MM.1S (cell line): ENCODE measurements around the gene RCSD1.

Experiments
- DNase-seq: peaks from one replicate; pipeline ENCODE4 v3.0.0-alpha.2; 2015
- H2AFZ ChIP-seq: fragments of 300-600 bp; sonication (generic); 2 replicates; pipeline ENCODE4 v1.6.0; 2016; ENCODE audit warnings: antibody characterized with exemption, low read length
- H3F3A ChIP-seq: fragments of 300-600 bp; sonication (generic); 2 replicates; pipeline ENCODE4 v1.6.1; 2016; ENCODE audit warnings: mild to moderate bottlenecking, antibody characterized with exemption, low read length, moderate library complexity, mixed read lengths; ENCODE audit not compliant: insufficient read depth
- H3K27ac ChIP-seq: fragments of 300-600 bp; sonication (generic); 2 replicates; pipeline ENCODE4 v1.5.1; 2016; ENCODE audit warnings: mild to moderate bottlenecking, low read length
- H3K27me3 ChIP-seq: fragments of 300-600 bp; sonication (generic); replicated peaks from 2 replicates; pipeline ENCODE4 v1.6.0; 2016; ENCODE audit warnings: low read length; ENCODE audit not compliant: insufficient read depth
- H3K36me3 ChIP-seq: fragments of 300-600 bp; sonication (generic); replicated peaks from 2 replicates; pipeline ENCODE4 v1.6.1; 2016; ENCODE audit warnings: mild to moderate bottlenecking, low read length, mixed read lengths; ENCODE audit not compliant: insufficient read depth
- H3K4me1 ChIP-seq: fragments of 300-600 bp; sonication (generic); 2 replicates; pipeline ENCODE4 v1.6.1; 2016; ENCODE audit warnings: low read length, mixed read lengths
- H3K4me2 ChIP-seq: fragments of 300-600 bp; sonication (generic); 2 replicates; pipeline ENCODE4 v1.6.0; 2016; ENCODE audit warnings: low read depth, low read length
- H3K4me3 ChIP-seq: fragments of 300-600 bp; sonication (generic); 2 replicates; pipeline ENCODE4 v1.5.1; 2016; ENCODE audit warnings: low read length, mixed read lengths
- H3K79me2 ChIP-seq: fragments of 300-600 bp; sonication (generic); 2 replicates; pipeline ENCODE4 v1.6.1; 2016; ENCODE audit warnings: mixed run types, low read length, mixed read lengths
- H3K9ac ChIP-seq: fragments of 300-600 bp; sonication (generic); 2 replicates; pipeline ENCODE4 v1.6.1; 2016; ENCODE audit warnings: low read length, mixed read lengths
- H3K9me2 ChIP-seq: fragments of 300-600 bp; sonication (generic); replicated peaks from 2 replicates; pipeline ENCODE4 v1.6.1; 2016; ENCODE audit warnings: mild to moderate bottlenecking, low read length, mixed read lengths; ENCODE audit not compliant: insufficient read depth
- H3K9me3 ChIP-seq: fragments of 300-600 bp; sonication (generic); replicated peaks from 2 replicates; pipeline ENCODE4 v1.6.1; 2016; ENCODE audit warnings: mild to moderate bottlenecking, low read length, mixed read lengths; ENCODE audit not compliant: insufficient read depth
- H4K20me1 ChIP-seq: fragments of 300-600 bp; sonication (generic); 2 replicates; pipeline ENCODE4 v1.6.1; 2016; ENCODE audit warnings: mild to moderate bottlenecking, low read length, moderate library complexity, mixed read lengths; ENCODE audit not compliant: insufficient read depth
- EZH2 ChIP-seq: fragments of 300-600 bp; sonication (generic); optimal IDR thresholded peaks from 2 replicates; pipeline ENCODE3; 2017; ENCODE audit warnings: low read depth, mild to moderate bottlenecking, antibody characterized with exemption, low read length, mixed read lengths
- EZH2phosphoT487 ChIP-seq: fragments of 300-600 bp; sonication (generic); IDR thresholded peaks from 2 replicates; pipeline ENCODE4 v1.6.1; 2018; ENCODE audit warnings: antibody characterized with exemption, low read length
- TF ChIP-seq, protein P1 (sequence below): fragments of 300-600 bp; sonication (generic); IDR thresholded peaks from 2 replicates; pipeline ENCODE4 v1.5.1; 2016; ENCODE audit warnings: antibody characterized with exemption, low read length, mixed read lengths

The RCSD1 gene, protein sequence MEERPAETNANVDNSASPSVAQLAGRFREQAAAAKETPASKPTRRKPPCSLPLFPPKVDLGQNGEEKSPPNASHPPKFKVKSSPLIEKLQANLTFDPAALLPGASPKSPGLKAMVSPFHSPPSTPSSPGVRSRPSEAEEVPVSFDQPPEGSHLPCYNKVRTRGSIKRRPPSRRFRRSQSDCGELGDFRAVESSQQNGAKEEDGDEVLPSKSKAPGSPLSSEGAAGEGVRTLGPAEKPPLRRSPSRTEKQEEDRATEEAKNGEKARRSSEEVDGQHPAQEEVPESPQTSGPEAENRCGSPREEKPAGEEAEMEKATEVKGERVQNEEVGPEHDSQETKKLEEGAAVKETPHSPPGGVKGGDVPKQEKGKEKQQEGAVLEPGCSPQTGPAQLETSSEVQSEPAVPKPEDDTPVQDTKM

GRCh38 chr1:167629681-167630567 lies at the start of gene RCSD1:
Gene RCSD1 (plus strand): TSS chr1:167630232. CDS start chr1:167630424, 192 bp downstream.
- Histone ChIP-seq H3K9me2 (no peaks in the 10 kb centered on the region), H2AFZ (peak within 1 kb of the TSS; percentile 70), H3K79me2 (peaks cover 52% of the 10 kb centered on the region), H3K9ac (peak within 1 kb of the TSS; percentile 91), H3K9me3 (no peaks in the 10 kb centered on the region), H3K4me1 (peaks cover 54% of the 10 kb centered on the region), H3K27me3 (no peaks in the 10 kb centered on the region), H3K4me3 (peak within 1 kb of the TSS; percentile 83), H3K27ac (peak within 1 kb of the TSS; percentile 91), H3K4me2 (peak within 1 kb of the TSS; percentile 90), H3K36me3 (0 out of 2 replicates have a peak, but pooled peaks cover 4% of the 10 kb centered on the region), H4K20me1 (no peaks in the 10 kb centered on the region), H3F3A (peaks cover 40% of the 10 kb centered on the region)
- TF ChIP-seq EZH2 (no peak), EZH2phosphoT487 (no peak)
- TF ChIP-seq, protein P1, sequence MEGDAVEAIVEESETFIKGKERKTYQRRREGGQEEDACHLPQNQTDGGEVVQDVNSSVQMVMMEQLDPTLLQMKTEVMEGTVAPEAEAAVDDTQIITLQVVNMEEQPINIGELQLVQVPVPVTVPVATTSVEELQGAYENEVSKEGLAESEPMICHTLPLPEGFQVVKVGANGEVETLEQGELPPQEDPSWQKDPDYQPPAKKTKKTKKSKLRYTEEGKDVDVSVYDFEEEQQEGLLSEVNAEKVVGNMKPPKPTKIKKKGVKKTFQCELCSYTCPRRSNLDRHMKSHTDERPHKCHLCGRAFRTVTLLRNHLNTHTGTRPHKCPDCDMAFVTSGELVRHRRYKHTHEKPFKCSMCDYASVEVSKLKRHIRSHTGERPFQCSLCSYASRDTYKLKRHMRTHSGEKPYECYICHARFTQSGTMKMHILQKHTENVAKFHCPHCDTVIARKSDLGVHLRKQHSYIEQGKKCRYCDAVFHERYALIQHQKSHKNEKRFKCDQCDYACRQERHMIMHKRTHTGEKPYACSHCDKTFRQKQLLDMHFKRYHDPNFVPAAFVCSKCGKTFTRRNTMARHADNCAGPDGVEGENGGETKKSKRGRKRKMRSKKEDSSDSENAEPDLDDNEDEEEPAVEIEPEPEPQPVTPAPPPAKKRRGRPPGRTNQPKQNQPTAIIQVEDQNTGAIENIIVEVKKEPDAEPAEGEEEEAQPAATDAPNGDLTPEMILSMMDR: no peak
- DNase-seq: peak; percentile 82

GRCh38 chr1:167582064-167582463 lies 48.0 kb upstream of the RCSD1 start:
- Histone ChIP-seq H3K27me3 (no peaks in the 10 kb centered on the region), H3K4me2 (no peak overlapping the region), H2AFZ (no peak overlapping the region), H3F3A (no peaks in the 10 kb centered on the region), H4K20me1 (no peaks in the 10 kb centered on the region), H3K9me3 (no peaks in the 10 kb centered on the region), H3K9ac (no peak overlapping the region), H3K79me2 (no peaks in the 10 kb centered on the region), H3K36me3 (no peaks in the 10 kb centered on the region), H3K9me2 (no peaks in the 10 kb centered on the region), H3K4me1 (no peaks in the 10 kb centered on the region), H3K27ac (no peak overlapping the region), H3K4me3 (no peak overlapping the region)
- TF ChIP-seq, protein P1: no peak
- TF ChIP-seq EZH2 (no peak), EZH2phosphoT487 (no peak)
- no peak for DNase-seq

DNA sequence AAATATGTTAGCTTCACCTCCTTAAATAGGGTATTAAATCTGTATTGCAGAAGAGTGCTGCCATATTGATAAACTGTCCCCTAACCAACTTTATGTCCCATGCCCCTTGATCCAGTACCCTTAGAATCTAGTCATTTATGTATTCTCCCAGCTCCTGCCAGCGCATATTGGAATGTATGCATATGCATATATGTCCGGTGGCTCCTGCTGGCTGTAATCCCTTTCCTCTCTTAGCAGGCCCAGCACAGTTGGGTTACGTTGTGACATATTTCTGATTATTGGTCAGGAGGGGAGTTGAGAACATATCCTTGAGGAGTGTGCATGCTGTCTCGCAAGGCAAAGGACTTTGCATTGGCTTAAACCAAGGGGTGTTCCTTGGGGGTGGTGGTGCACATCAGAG lies 47.3 kb upstream of the RCSD1 start:
- Histone ChIP-seq H3K27ac (no peak overlapping the region), H3K36me3 (no peaks in the 10 kb centered on the region), H3K4me2 (no peak overlapping the region), H3K27me3 (no peaks in the 10 kb centered on the region), H3K9ac (no peak overlapping the region), H3K9me2 (no peaks in the 10 kb centered on the region), H4K20me1 (no peaks in the 10 kb centered on the region), H3K79me2 (no peaks in the 10 kb centered on the region), H3K4me3 (no peak overlapping the region), H3K4me1 (no peaks in the 10 kb centered on the region), H2AFZ (no peak overlapping the region), H3F3A (no peaks in the 10 kb centered on the region), H3K9me3 (no peaks in the 10 kb centered on the region)
- TF ChIP-seq EZH2 (no peak), EZH2phosphoT487 (no peak)
- TF ChIP-seq, protein P1: no peak
- DNase-seq: no peak
